GM18868 (cell line): ENCODE results near the gene NNT.
"Not testable (repeated sequence)": the region's sequence is repeated elsewhere in the genome, so short reads cannot be mapped to it uniquely, and the experiment has no call there.

Experiments used
- ATAC-seq: cut with Tn5 transposase; IDR thresholded peaks from one replicate; pipeline ENCODE4 v1.9.1; 2021; ENCODE audit warnings: mild to moderate bottlenecking, moderate library complexity; ENCODE audit not compliant: unreplicated experiment

The NNT gene

DNA sequence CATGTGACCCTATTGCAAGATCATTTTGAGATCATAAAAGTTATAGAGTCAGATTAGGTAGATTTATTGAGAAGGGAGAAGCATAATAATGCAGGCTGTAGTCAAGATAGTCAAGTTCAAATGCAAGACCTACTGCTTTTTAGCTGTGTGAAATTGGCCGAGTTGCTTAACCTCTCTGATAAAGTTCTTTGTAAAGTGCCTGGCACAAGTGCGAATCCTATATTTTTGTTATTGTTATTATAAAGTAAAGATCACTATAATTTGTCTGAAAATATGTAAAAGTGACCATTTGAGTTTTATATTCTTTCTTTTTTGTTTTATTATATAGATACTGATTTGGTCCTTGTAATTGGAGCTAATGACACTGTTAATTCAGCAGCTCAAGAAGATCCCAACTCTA is 99.3 kb downstream of the NNT start:
- ATAC-seq: no peak

GRCh38 chr5:43702815-43703214 is 99.8 kb downstream of the NNT start:
- ATAC-seq: no peak

GRCh38 chr5:43704243-43704642 is 101.3 kb downstream of the NNT start:
- ATAC-seq: no peak

- ATAC-seq: not testable (repeated sequence)
These were observed 103.6 kb downstream of the NNT start for GRCh38 chr5:43706576-43706975.

GRCh38 chr5:43711496-43711895 is 108.5 kb downstream of the NNT start:
- ATAC-seq: no peak

- ATAC-seq: no peak
These were observed 109.1 kb downstream of the NNT start for GRCh38 chr5:43712081-43712480.

DNA sequence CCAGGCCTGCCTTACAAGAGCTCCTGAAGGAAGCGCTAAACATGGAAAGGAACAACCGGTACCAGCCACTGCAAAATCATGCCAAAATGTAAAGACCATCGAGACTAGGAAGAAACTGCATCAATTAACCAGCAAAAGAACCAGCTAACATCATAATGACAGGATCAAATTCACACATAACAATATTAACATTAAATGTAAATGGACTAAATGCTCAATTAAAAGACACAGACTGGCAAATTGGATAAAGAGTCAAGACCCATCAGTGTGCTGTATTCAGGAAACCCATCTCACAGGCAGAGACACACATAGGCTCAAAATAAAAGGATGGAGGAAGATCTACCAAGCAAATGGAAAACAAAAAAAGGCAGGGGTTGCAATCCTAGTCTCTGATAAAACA is 116.8 kb downstream of the NNT start:
- ATAC-seq: not testable (repeated sequence)

- ATAC-seq: no peak
These were observed 125.6 kb downstream of the NNT start for GRCh38 chr5:43728581-43728980.

DNA sequence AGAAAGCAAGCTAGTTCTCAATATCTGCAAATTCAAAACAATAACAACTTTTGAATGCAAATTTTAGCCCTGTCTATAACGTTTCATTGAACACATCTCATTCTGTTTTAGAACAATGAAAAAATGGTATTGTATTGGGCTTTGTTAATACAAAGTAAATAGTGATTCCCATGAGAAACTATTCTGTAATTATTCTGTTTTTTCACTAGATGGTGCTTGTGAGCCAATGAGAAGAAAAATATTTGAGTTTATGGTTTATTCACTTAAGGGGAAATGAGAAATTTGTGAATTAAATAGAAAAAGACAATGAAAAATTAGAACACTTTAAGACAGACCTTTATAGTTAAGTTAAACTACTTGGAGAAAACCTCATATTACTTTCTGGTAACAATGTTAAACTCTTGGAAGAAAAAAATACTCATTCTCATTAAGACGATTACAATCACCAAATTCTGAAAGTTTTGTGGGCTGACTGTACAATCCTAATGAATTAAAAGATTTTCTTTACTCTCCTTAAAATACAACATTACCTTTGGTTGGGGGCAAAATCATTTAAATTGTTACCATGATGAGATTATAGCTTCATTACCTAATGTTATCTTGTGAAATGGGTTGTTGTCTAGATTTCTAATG is 127.0 kb downstream of the NNT start:
- no peak for ATAC-seq

- no peak for ATAC-seq
These were observed 127.9 kb downstream of the NNT start for GRCh38 chr5:43730832-43731342.

- no peak for ATAC-seq
These were observed 128.6 kb downstream of the NNT start for GRCh38 chr5:43731573-43731972.

DNA sequence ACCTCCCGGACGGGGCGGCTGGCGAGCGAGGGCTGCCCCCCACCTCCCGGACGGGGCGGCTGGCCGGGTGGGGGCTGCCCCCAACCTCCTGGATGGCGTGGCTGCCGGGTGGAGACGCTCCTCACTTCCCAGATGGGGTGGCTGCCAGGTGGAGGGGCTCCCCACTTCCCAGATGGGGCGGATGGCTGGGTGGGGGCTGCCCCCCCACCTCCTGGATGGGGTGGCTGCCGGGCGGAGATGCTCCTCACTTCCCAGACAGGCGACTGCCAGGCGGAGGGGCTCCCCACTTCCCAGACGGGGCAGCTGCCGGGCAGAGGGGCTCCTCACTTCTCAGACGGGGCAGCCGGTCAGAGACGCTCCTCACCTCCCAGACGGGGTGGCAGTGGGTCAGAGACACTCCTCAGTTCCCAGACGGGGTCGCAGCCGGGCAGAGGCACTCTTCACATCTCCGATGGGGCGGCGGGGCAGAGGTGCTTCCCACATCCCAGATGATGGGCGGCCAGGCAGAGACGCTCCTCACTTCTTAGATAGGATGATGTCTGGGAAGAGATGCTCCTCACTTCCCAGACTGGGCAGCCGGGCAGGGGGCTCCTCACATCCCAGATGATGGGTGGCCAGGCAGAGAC is 143.1 kb downstream of the NNT start:
- ATAC-seq: not testable (repeated sequence)

- ATAC-seq: no peak
These were observed 147.8 kb downstream of the NNT start for GRCh38 chr5:43750809-43751208.

DNA sequence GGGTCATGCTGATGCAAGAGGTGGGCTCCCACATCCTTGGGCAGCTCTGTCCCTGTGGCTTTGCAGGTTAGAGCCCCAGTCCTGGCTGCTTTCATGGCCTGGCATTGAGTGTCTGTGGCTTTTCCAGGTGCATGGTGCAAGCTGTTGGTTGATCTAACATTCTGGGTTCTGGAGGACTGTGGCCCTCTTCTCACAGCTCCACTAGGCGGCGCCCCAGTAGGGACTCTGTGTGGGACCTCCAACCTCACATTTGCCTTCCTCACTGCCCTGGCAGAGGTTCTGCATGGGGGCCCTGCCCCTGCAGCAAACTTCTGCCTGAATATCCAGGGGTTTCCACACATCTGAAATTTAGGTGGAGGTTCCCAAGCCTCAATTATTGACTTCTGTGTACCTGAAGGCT is 150.1 kb downstream of the NNT start:
- ATAC-seq: no peak
